SK-N-SH (cell line): Measurements from ENCODE around the gene CHCHD1. TPM values are rescaled to one million over a fixed set of nuclear protein-coding genes. Genes with fewer than 3 reads are reported as not detected.

Experiments used
- CTCF ChIA-PET: fragments of 300-600, 350-600 bp; formaldehyde crosslinking; extraction: SDS; loops from one replicate; lab custom pipeline; 2021; lab: Yijun Ruan, JAX
- POLR2A ChIA-PET: fragments of 350-600 bp; sonication (Branson Sonifier 250); formaldehyde crosslinking; extraction: SDS; loops from one replicate; lab custom pipeline; 2020; ENCODE audit warnings: antibody characterized with exemption, inconsistent platforms; lab: Yijun Ruan, JAX
- DNase-seq: peaks from one replicate; pipeline ENCODE4 v3.0.0; 2012
- H2AFZ ChIP-seq: fragments of 200-600 bp; sonication (generic); 2 replicates; pipeline ENCODE4 v1.8.1; 2016; ENCODE audit warnings: antibody characterized with exemption, mild to moderate bottlenecking, low read depth
- H3F3A ChIP-seq: fragments of 200-600 bp; sonication (generic); replicated peaks from 2 replicates; pipeline ENCODE3; 2016; ENCODE audit warnings: antibody characterized with exemption, mild to moderate bottlenecking; ENCODE audit not compliant: insufficient read depth
- H3K27ac ChIP-seq, 2 experiments: fragments of 200-500 bp in 1 of 2; fragments of 200-600 bp in 1 of 2; sonication (Bioruptor generic) in 1 of 2; sonication (generic), shearing (Covaris generic) in 1 of 2; 2 replicates each; pipeline versions ENCODE4 v1.5.1 to v1.6.1; 2014 to 2016; ENCODE audit warnings: low read depth in 2 of 2, inconsistent platforms in 1 of 2, low read length in 1 of 2, mild to moderate bottlenecking in 1 of 2, mixed read lengths in 1 of 2
- H3K27me3 ChIP-seq: fragments of 200-600 bp; sonication (generic), shearing (Covaris generic); 2 replicates; pipeline ENCODE4 v1.6.1; 2016; ENCODE audit warnings: mixed run types; ENCODE audit not compliant: insufficient read depth
- H3K36me3 ChIP-seq, 2 experiments: fragments of 200-500 bp in 1 of 2; fragments of 200-600 bp in 1 of 2; sonication (Bioruptor generic) in 1 of 2; sonication (generic) in 1 of 2; replicated peaks in 1 of 2; 2 replicates each; pipeline versions ENCODE3 to v1.5.1; 2014 to 2016; ENCODE audit warnings: low read length in 1 of 2, mild to moderate bottlenecking in 1 of 2; ENCODE audit not compliant: insufficient read depth in 2 of 2, control insufficient read depth in 1 of 2
- H3K4me1 ChIP-seq, 2 experiments: fragments of 200-500 bp in 1 of 2; fragments of 200-600 bp in 1 of 2; sonication (Bioruptor generic) in 1 of 2; sonication (generic), shearing (Covaris generic) in 1 of 2; 2 replicates each; pipeline versions ENCODE4 v1.5.1 to v1.6.1; 2014 to 2016; ENCODE audit warnings: low read depth in 1 of 2, low read length in 1 of 2, mixed run types in 1 of 2; ENCODE audit not compliant: insufficient read depth in 2 of 2, control insufficient read depth in 1 of 2
- H3K4me2 ChIP-seq: fragments of 200-600 bp; sonication (generic), shearing (Covaris generic); 2 replicates; pipeline ENCODE4 v1.6.1; 2017; ENCODE audit warnings: mixed run types
- H3K4me3 ChIP-seq, 2 experiments: fragments of 200-500 bp in 1 of 2; fragments of 200-600 bp in 1 of 2; sonication (Bioruptor generic) in 1 of 2; sonication (generic), shearing (Covaris generic) in 1 of 2; 2 replicates each; pipeline versions ENCODE4 v1.5.1 to v1.8.1; 2014 to 2016; ENCODE audit warnings: low read depth in 2 of 2, inconsistent platforms in 1 of 2, low read length in 1 of 2, mild to moderate bottlenecking in 1 of 2, mixed read lengths in 1 of 2, moderate library complexity in 1 of 2
- H3K79me2 ChIP-seq: fragments of 200-600 bp; sonication (generic); 2 replicates; pipeline ENCODE4 v1.8.1; 2017; ENCODE audit warnings: mild to moderate bottlenecking; ENCODE audit not compliant: insufficient read depth
- H3K9ac ChIP-seq: fragments of 200-600 bp; sonication (generic); 2 replicates; pipeline ENCODE4 v1.6.1; 2017; ENCODE audit warnings: mixed run types
- H3K9me2 ChIP-seq: fragments of 200-600 bp; sonication (generic); 2 replicates; pipeline ENCODE4 v1.6.1; 2017; ENCODE audit warnings: mixed run types
- H3K9me3 ChIP-seq: fragments of 200-600 bp; sonication (generic); 2 replicates; pipeline ENCODE4 v1.6.1; 2017; ENCODE audit warnings: mixed run types, mild to moderate bottlenecking, moderate library complexity
- H4K20me1 ChIP-seq: fragments of 200-600 bp; sonication (generic); 2 replicates; pipeline ENCODE4 v1.6.1; 2017; ENCODE audit warnings: mild to moderate bottlenecking, mixed run types; ENCODE audit not compliant: insufficient read depth
- CHD2 ChIP-seq: fragments of 150-350 bp; IDR thresholded peaks from 2 replicates; pipeline ENCODE4 v1.6.1; 2018; ENCODE audit warnings: low read length; ENCODE audit not compliant: partially characterized antibody
- CTCF ChIP-seq: fragments of 200-600 bp; sonication (generic); IDR thresholded peaks from 2 replicates; pipeline ENCODE4 v1.6.1; 2017; ENCODE audit warnings: antibody characterized with exemption, mild to moderate bottlenecking, moderate library complexity
- ELF1 ChIP-seq: IDR thresholded peaks from 2 replicates; pipeline ENCODE4 v1.4.0; 2012
- EP300 ChIP-seq, 2 experiments: IDR thresholded peaks; 2 replicates each; pipeline versions ENCODE4 v1.4.0 to v1.6.1; 2012; ENCODE audit warnings: borderline replicate concordance in 1 of 2, low read depth in 1 of 2, low read length in 1 of 2
- FOSL2 ChIP-seq: IDR thresholded peaks from 2 replicates; pipeline ENCODE4 v1.4.0; 2012; ENCODE audit warnings: low read depth, mild to moderate bottlenecking, moderate library complexity, borderline replicate concordance
- GABPA ChIP-seq: IDR thresholded peaks from 2 replicates; pipeline ENCODE4 v1.4.0; 2012; ENCODE audit warnings: low read depth, mild to moderate bottlenecking
- JUND ChIP-seq: IDR thresholded peaks from 2 replicates; pipeline ENCODE4 v1.4.0; 2012
- NFIC ChIP-seq: IDR thresholded peaks from 2 replicates; pipeline ENCODE4 v1.4.0; 2012; ENCODE audit warnings: borderline replicate concordance
- RCOR1 ChIP-seq: fragments of 150-350 bp; IDR thresholded peaks from 2 replicates; pipeline ENCODE4 v1.6.1; 2017; ENCODE audit warnings: antibody characterized with exemption, low read length
- REST ChIP-seq: IDR thresholded peaks from 2 replicates; pipeline ENCODE4 v1.6.1; 2012; ENCODE audit warnings: mild to moderate bottlenecking, low read depth, low read length, moderate library complexity
- RFX5 ChIP-seq: IDR thresholded peaks from 2 replicates; pipeline ENCODE4 v1.6.1; 2012; ENCODE audit warnings: mild to moderate bottlenecking, improper control_type of control experiment, low read length
- SIN3A ChIP-seq: IDR thresholded peaks from 2 replicates; pipeline ENCODE4 v1.6.1; 2012; ENCODE audit warnings: low read depth, mild to moderate bottlenecking, low read length, moderate library complexity, borderline replicate concordance
- SMC3 ChIP-seq: IDR thresholded peaks from 2 replicates; pipeline ENCODE4 v1.6.1; 2012; ENCODE audit warnings: low read depth, low read length, improper control_type of control experiment
- TAF1 ChIP-seq: IDR thresholded peaks from 2 replicates; pipeline ENCODE4 v1.6.1; 2012; ENCODE audit warnings: low read depth, mild to moderate bottlenecking, low read length, moderate library complexity, borderline replicate concordance
- TCF12 ChIP-seq: IDR thresholded peaks from 2 replicates; pipeline ENCODE4 v1.4.0; 2012
- TEAD4 ChIP-seq: IDR thresholded peaks from 2 replicates; pipeline ENCODE4 v1.4.0; 2012; ENCODE audit warnings: mild to moderate bottlenecking, borderline replicate concordance; ENCODE audit not compliant: insufficient read depth
- YY1 ChIP-seq: IDR thresholded peaks from 2 replicates; pipeline ENCODE4 v1.4.0; 2012; ENCODE audit warnings: low read depth, mild to moderate bottlenecking
- WGBS: methylation state at CpG from one replicate; pipeline ENCODE4 v1.1.6; 2017; ENCODE audit warnings: low lambda C conversion rate; 5-methylcytosine and 5-hydroxymethylcytosine counted together
- polyA plus RNA-seq, 3 experiments: library from polyadenylated mRNA; depleted of rRNA; stranded (reverse); fragments of >200 nt; gene quantifications; 2 replicates each; pipeline ENCODE4 v1.2.3, GENCODE V29; 2012

Gene CHCHD1
- polyA plus RNA-seq, 1 of the 3 experiments (the other 2 are of a cell fraction): 60.9 TPM

- no peak for DNase-seq
- Histone ChIP-seq H3K4me3 (no peak overlapping the region), H3K4me1 (peaks cover 0 to 11% of the 10 kb centered on the region in 2 experiments; a peak in 2 of 4 replicates), H3K9me2 (no peaks in the 10 kb centered on the region), H4K20me1 (peaks cover 26% of the 10 kb centered on the region), H3F3A (no peaks in the 10 kb centered on the region), H3K36me3 (peaks cover 37 to 66% of the 10 kb centered on the region in 2 experiments), H3K27me3 (no peaks in the 10 kb centered on the region), H3K9ac (no peak overlapping the region), H3K9me3 (no peaks in the 10 kb centered on the region), H3K27ac (no peak overlapping the region), H3K79me2 (peaks cover 32% of the 10 kb centered on the region), H2AFZ (no peak overlapping the region)
- CTCF ChIA-PET: no interaction called here
- POLR2A ChIA-PET: interaction anchor here (0.7 to 1.1 kb wide), 2 partner anchors 9 to 10 kb away, joined by 3 read pairs; partner anchors contain the start of gene CHCHD1
- 92% methylated on average over 18 of the region's 22 CpGs for whole genome bisulfite sequencing
- TF ChIP-seq TCF12 (no peak), RFX5 (no peak), EP300 (IDR thresholded peaks at IDR 0.05; ENCODE audit: borderline replicate concordance in 1 of 2, low read depth in 1 of 2, low read length in 1 of 2) (no peak), NFIC (no peak), CHD2 (no peak), TEAD4 (no peak), YY1 (no peak)
- TF ChIP-seq, all 33 proteins: peak for 0
- no peak overlapping the region for H3K4me2 ChIP-seq
Observed at GRCh38 chr10:73790886-73791625, 9.2 kb downstream of the CHCHD1 start.

GRCh38 chr10:73791871-73792400 lies 10.1 kb downstream of the CHCHD1 start:
- peaks cover 0 to 7% of the 10 kb centered on the region in 2 experiments; a peak in 1 of 4 replicates for H3K4me1 ChIP-seq
- TF ChIP-seq GABPA (no peak), ELF1 (no peak), JUND (no peak), RCOR1 (no peak), REST (no peak), CTCF (no peak), SMC3 (no peak), TEAD4 (no peak), TAF1 (no peak), SIN3A (no peak), FOSL2 (no peak)
- TF ChIP-seq, all 33 proteins: peak for 0
- no peaks in the 10 kb centered on the region for H3K27me3 ChIP-seq
- H3K4me2 ChIP-seq: no peak overlapping the region
- H3K9ac ChIP-seq: no peak overlapping the region
- ChIA-PET CTCF (no interaction called here), POLR2A (interaction anchor here (1.1 kb wide), 1 partner anchor 10 kb away, joined by 3 read pairs; the partner anchor contains the start of gene CHCHD1)
- no peak overlapping the region for H2AFZ ChIP-seq
- H4K20me1 ChIP-seq: peaks cover 17% of the 10 kb centered on the region
- H3F3A ChIP-seq: no peaks in the 10 kb centered on the region
- no peaks in the 10 kb centered on the region for H3K9me2 ChIP-seq
- no peaks in the 10 kb centered on the region for H3K9me3 ChIP-seq
- peaks cover 46 to 75% of the 10 kb centered on the region in 2 experiments for H3K36me3 ChIP-seq
- DNase-seq: no peak
- H3K27ac ChIP-seq: no peak overlapping the region
- H3K79me2 ChIP-seq: peaks cover 23% of the 10 kb centered on the region
- WGBS: 98% methylated on average over 21 of the region's 26 CpGs
- H3K4me3 ChIP-seq: no peak overlapping the region
